ENCODE data around the gene ATP1B3.
"Not testable (repeated sequence)": the region's sequence is repeated elsewhere in the genome, so short reads cannot be mapped to it uniquely, and the experiment has no call there.

ATP1B3 gene

DNA sequence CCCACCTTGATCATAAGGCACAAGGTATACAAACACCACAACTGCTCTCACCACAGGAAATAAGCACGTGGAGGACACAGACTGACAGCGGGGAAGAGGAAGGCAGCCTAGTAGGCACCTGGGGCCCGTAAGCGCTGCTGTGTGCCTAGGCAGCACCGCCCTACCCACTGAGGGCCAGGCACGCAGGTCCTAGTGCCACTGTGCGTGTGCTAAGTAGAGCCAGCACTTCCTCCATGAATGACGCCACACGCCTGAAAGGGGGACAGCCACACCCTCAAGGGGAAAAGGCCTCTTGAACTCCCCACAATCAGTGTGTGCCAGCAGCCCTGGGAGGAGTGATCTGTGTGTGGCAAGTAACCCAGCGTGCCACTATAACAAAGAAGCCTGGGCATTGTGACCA lies 73.0 kb downstream of the ATP1B3 start:
- DNase-seq (ENCODE audit: low spot score) = no peak

GRCh38 chr3:141949972-141950371 lies 73.5 kb downstream of the ATP1B3 start:
- DNase-seq (ENCODE audit: low spot score) = no peak

GRCh38 chr3:141950572-141951493 lies 74.4 kb downstream of the ATP1B3 start:
- no peak for DNase-seq (ENCODE audit: low spot score)

DNA sequence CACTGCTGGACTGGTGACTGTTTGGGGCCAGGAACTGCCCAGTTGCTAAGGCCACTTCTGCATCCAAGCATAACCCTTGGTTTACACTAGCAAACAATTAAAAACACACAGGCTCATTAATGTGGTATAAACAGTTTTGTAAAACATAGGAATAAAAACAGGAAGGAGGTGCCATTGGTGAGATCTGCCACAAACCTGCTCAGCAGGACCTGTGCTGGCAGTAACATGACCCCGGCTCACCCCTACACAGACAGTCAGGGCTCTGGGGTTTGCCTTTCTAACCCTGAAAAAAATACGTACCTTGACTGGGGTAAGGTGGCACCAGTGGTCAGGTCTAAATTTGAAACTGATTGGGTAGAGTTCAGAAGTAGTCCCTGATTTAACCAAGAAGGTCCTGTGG lies 76.2 kb downstream of the ATP1B3 start:
- no peak for DNase-seq (ENCODE audit: low spot score)

GRCh38 chr3:141955175-141955574 lies 78.7 kb downstream of the ATP1B3 start:
- no peak for DNase-seq (ENCODE audit: low spot score)

DNA sequence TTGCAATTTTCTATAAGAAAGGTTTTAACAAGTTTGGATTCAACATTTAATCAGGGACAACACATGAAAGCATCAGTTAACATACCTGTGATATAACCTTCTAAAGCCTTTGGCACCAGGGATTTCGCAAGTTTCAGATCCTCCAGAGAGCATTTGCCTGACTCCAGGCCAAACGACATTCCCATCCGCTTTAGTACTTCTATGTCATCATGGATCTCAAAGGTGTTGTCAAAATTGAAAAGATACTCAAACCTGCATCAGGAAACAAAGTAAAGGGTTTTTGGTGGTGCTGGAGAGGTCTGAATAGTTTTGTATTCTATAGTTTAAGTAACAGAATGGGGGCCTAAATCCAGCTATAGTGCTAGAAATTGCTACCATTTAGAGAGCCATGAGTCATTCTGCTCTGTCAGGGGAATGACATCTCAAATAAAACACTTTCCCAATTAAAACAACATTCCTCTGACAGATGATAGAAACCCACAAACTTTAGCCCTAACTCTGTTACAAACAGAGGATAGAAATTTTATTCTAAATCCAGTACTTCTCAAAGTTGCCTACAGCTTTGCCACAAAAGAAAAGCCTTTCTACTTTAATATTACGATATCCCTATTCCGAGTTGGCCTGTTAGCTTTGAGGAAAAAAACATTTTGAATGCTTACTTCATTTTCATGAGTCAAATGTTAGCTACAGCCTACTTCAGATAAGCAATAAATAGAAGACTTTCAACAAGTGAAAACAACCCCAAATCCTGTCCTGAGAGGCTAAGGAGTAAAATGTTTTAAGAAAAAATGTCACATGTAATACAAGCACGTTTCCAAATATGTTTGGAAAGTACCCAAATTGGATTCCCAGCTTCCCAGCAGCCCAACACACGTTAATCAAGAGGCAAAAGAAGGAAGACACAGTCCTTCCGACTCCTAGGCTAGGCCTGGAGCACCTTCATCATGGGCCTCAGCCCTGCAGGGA lies 83.4 kb downstream of the ATP1B3 start:
- no peak for DNase-seq (ENCODE audit: low spot score)

DNA sequence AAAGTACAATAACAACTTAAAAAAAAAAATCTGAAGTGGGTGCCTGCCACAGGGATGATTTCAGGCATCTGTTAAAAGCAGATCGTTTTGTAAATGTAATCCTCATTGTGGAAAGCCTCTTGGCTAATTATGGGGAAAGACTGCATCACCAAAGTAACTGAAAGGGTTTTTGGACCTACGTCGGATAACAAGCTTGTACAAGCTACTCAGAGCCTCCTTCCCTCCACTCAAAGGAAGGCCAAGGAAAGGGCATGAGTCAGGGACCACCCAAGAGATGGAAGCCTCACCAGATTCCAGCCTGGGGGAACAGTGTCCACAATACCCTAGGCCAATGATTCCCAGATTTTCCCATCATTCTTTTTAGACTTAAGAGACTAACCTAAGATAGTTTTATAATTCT lies 84.3 kb downstream of the ATP1B3 start:
- DNase-seq (ENCODE audit: low spot score) = no peak

DNA sequence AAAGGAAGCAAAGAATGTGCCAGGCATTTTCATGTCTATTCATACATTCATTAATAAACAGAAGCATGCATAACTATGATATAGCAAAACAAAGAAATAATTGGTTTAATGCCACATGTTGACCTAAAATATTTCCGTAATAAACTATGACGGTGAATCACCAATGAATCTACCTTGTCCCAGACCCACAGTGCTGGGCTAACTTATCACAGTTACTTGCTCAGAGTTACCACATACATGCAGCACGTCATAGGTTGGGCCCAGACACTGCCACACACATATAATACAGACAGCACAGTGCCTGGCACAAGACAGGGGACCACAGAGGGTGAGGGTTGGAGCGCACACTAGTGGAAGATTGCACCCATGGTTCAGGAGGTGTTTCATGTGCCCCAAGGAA lies 86.9 kb downstream of the ATP1B3 start:
- no peak for DNase-seq (ENCODE audit: low spot score)

DNA sequence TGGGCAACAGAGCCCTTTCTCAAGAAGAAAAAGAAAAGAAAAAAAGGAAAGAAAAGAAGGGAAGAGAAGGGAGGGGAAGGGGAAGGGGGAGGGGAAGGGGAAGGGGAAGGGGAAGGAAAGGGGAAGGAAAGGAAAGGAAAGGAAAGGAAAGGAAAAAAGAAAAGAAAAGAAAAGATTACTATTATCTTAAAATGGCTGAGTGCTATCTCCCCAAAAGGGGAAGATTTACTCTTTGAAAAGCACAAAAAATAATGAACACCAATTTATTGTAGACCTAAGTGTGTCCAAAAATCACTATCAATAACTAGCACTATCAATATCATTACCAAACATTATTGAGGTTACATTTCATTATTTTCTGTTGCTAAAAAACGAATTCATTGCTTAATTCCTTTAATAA lies 89.0 kb downstream of the ATP1B3 start:
- no peak for DNase-seq (ENCODE audit: low spot score)

DNA sequence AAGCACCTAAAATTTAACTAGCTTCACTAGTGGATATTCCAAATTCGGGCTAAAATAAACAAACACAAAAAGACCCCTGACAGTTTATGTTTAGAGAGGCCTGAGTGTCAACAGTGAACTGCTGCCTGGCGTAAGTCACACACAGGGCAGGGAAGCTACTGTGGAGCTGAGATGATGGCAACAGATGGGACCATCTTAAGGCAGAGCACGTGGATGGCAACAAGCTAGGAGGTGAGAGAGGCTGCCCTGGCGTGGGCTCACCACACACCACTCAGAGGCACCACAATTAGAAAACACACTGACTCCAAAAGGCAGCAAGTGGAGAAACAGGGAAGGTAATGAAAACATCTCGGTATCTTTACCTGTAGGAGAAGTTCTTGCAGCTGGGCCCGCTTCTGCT lies 93.3 kb downstream of the ATP1B3 start:
- DNase-seq (ENCODE audit: low spot score) = no peak

- no peak for DNase-seq (ENCODE audit: low spot score)
These were observed 95.1 kb downstream of the ATP1B3 start for GRCh38 chr3:141971571-141971970.

DNA sequence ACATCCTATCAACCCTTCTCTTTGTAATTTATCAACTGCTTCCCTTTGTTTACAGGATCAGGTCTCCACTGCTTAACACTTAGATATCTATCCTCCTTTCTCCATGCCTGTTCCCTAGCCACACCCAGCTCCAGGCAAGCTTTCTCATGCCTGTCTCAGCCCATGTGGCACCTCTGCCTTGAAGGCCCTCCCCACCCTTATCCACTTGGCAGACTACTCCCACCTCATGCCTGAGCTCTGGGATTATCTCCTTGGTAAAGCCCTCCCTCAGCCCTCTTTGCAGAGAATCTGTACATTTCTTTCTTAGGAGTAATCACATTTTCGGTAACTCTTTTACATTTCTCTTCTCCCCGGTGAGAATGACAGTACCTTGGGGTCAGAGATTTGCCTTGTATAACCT lies 96.0 kb downstream of the ATP1B3 start:
- no peak for DNase-seq (ENCODE audit: low spot score)

GRCh38 chr3:141974777-141975176 lies 98.3 kb downstream of the ATP1B3 start:
- DNase-seq (ENCODE audit: low spot score) = not testable (repeated sequence)
